A549 treated with Hydrocortisone at 1 μM for 4 hours (cell line): ENCODE measurements around the gene CDK10. TPM values are rescaled to one million over a fixed set of nuclear protein-coding genes. Genes with fewer than 3 reads are reported as not detected.

Source experiments
- total RNA-seq: library from RNA; stranded (reverse); fragments of 200-300 nt; extraction: Qiagen RNA extraction; gene quantifications from 5 replicates; pipeline ENCODE4 v1.2.3, GENCODE V29; 2022

The CDK10 gene
- total RNA-seq, result 36.0 to 85.5 TPM (median 42.8 TPM) in 5 replicates

DNA sequence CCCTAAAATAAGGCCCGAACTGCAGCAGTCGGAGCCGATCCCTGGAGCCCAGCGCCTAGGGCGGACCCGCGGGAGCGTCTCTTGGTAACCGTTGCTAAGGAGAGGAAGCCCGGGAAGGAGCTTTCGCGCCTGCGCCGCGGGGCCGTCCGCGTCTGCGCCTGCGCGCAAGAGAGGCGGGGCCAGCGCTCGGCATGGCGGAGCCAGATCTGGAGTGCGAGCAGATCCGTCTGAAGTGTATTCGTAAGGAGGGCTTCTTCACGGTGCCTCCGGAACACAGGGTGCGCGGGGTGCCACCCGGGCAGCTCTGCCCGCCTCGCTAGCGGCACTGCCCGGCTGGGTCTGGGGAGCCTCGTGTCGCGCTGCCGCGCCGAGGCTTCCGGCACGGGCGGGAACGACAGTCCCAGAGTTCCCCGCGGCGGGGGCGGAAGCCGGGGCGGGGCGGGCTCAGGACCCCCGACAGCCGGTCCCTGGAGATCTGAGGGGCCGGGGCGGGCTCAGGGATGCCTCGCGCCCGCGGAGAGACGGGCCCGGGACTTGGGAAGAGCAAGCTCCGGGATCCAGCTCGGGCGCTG, at the start of gene CDK10:
Gene CDK10 (plus strand): TSS at position 170 of the 572 bp plus-strand sequence. CDS start 22 bp downstream, at position 192.

GRCh38 chr16:89657442-89658220, 28.9 kb upstream of the CDK10 start, which contains the start of the genes CHMP1A and SPATA33:
Gene CHMP1A (minus strand): TSS chr16:89657708. CDS start chr16:89657588, 120 bp downstream.
Gene SPATA33 (plus strand): TSS chr16:89657836. CDS start chr16:89657912, 76 bp downstream.

DNA sequence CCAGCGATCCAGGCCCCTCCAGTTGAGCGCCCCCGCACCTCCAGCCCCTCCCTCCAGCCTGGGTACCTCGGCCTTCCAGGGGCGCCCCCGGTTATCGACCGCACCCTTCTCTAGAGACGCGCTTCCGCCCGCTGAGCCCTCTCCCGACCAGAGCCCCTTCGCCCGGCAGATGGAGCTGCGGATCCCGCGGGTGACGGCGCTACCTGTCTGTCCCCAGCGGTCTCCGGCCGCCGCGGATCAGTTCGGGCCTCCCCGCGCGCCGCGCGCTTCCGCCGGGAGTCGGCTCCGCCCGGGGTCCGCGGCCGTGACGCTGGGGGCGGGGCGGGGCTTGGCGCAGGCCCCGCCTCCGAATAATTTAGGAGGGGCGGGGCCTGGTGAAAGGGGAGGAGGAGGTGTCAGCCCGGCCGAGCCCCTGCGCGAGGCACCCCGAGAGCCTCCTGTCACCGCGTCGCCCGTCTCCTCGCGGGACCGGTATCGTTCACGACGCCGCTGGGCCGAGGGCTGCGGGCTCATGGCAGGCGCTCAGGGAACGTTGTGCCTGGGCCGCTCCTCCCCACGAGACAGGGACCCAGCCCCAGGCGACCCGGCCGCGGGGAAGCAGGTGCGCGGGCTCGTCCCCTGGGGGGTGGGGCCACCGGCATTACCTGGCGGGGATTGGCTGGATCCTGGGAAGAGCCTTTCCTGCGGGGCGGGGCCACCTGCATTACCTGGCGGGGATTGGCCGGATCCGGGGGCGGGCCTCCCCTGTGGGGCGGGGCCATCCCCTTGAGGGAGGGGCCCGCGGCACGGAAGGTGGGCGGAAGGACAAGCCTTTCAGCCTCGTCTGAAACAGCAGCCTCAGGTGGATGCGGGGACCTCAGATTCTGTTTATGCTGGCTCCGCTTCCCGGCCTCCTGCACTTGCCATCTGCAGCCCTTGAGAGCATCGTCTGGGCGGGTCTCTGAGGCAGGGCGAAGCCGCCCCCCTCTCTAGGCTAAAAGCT, 15.2 kb downstream of the CDK10 start, which contains the start of gene SPATA2L:
Gene SPATA2L (minus strand): TSS at position 281 of the 982 bp plus-strand sequence. CDS start 473 bp downstream, outside the sequence.

GRCh38 chr16:89720813-89721545, 34.5 kb downstream of the CDK10 start, which contains the start of the genes VPS9D1 and ZNF276:
Gene VPS9D1 (minus strand): TSS chr16:89720898. CDS start chr16:89720861, 37 bp downstream.
Gene ZNF276 (plus strand): TSS chr16:89721537. CDS start chr16:89721641, 104 bp downstream.

Other genes starting within 250 kb of the CDK10 start
- 108 to 117 TPM (median 114 TPM) in 5 replicates for gene ANKRD11, start 196.1 kb upstream of the CDK10 start, total RNA-seq
- gene SPG7, start 178.3 kb upstream of the CDK10 start, total RNA-seq, result 103 to 121 TPM (median 106 TPM) in 5 replicates
- 3,013 to 4,261 TPM (median 4,123 TPM) in 5 replicates for gene RPL13, start 126.0 kb upstream of the CDK10 start, total RNA-seq
- gene CPNE7, start 110.9 kb upstream of the CDK10 start, total RNA-seq, result 57.9 to 78.8 TPM (median 76.2 TPM) in 5 replicates
- 0.64 to 1.4 TPM (median 1.1 TPM) in 5 replicates for gene DPEP1, start 73.0 kb upstream of the CDK10 start, total RNA-seq
- gene CHMP1A, start 29.0 kb upstream of the CDK10 start, total RNA-seq, result 89.6 to 119 TPM (median 92.0 TPM) in 5 replicates
- gene SPATA33, start 28.9 kb upstream of the CDK10 start, total RNA-seq, result 12.0 to 17.5 TPM (median 16.5 TPM) in 5 replicates
- gene SPATA2L, start 15.0 kb downstream of the CDK10 start, total RNA-seq, result 9.0 to 13.1 TPM (median 12.6 TPM) in 5 replicates
- gene VPS9D1, start 34.2 kb downstream of the CDK10 start, total RNA-seq, result 3.7 to 5.9 TPM (median 4.9 TPM) in 5 replicates
- gene ZNF276, start 34.8 kb downstream of the CDK10 start, total RNA-seq, result 17.7 to 19.5 TPM (median 19.1 TPM) in 5 replicates
- gene FANCA, start 130.0 kb downstream of the CDK10 start, total RNA-seq, result 28.7 to 35.7 TPM (median 32.1 TPM) in 5 replicates
- gene SPIRE2, start 141.8 kb downstream of the CDK10 start, total RNA-seq, result 5.5 to 7.7 TPM (median 7.2 TPM) in 5 replicates
- gene TCF25, start 186.9 kb downstream of the CDK10 start, total RNA-seq, result 68.0 to 80.0 TPM (median 71.4 TPM) in 5 replicates
- gene MC1R, start 232.2 kb downstream of the CDK10 start, total RNA-seq, result 5.9 to 7.0 TPM (median 6.1 TPM) in 5 replicates
- gene TUBB3, start 236.7 kb downstream of the CDK10 start, total RNA-seq, result 209 to 251 TPM (median 243 TPM) in 5 replicates